Activated CD4-positive, alpha-beta memory T cell treated with anti-CD3 and anti-CD28 coated beads for 36 hours (primary cell): ENCODE data around the gene TNFRSF13B. TPM values are rescaled to one million over a fixed set of nuclear protein-coding genes. Genes with fewer than 3 reads are reported as not detected.

Experiments
- CTCF ChIA-PET: fragments of 350-600 bp; sonication (Branson Sonifier 250); formaldehyde crosslinking; loops from one replicate; lab custom pipeline; 2021; ENCODE audit warnings: antibody characterized with exemption, inconsistent platforms; lab: Charles Lee
- POLR2A ChIA-PET: fragments of 350-600 bp; sonication (Branson Sonifier 250); formaldehyde crosslinking; loops from one replicate; lab custom pipeline; 2021; ENCODE audit warnings: antibody characterized with exemption; lab: Charles Lee
- DNase-seq: peaks from one replicate; pipeline ENCODE4 v3.0.0-alpha.2; 2020
- H3K27ac Mint-ChIP-seq: one replicate; pipeline ENCODE4 v1.8.0; 2021; ENCODE audit warnings: mixed read lengths
- H3K27me3 Mint-ChIP-seq: one replicate; pipeline ENCODE4 v1.8.0; 2021; ENCODE audit warnings: mixed read lengths
- H3K36me3 Mint-ChIP-seq: one replicate; pipeline ENCODE4 v1.8.0; 2021; ENCODE audit warnings: mixed read lengths
- H3K4me1 Mint-ChIP-seq: one replicate; pipeline ENCODE4 v1.8.0; 2021; ENCODE audit warnings: low read depth, mixed read lengths
- H3K4me3 Mint-ChIP-seq: one replicate; pipeline ENCODE4 v1.8.0; 2021; ENCODE audit warnings: mild to moderate bottlenecking, mixed read lengths
- H3K9me3 Mint-ChIP-seq: one replicate; pipeline ENCODE4 v1.8.0; 2021; ENCODE audit warnings: mixed read lengths
- intact Hi-C: fragments of 100-400 bp; cut with micrococcal nuclease; formaldehyde crosslinking; loops from one replicate; pipeline ENCODE4 v1.15.1; 2023
- total RNA-seq, 2 experiments: library from RNA; stranded (reverse); gene quantifications; one replicate each; pipeline ENCODE4 v1.2.3, GENCODE V29; 2021

Gene TNFRSF13B
- total RNA-seq, 2 experiments from 2014 or later, result not detected

DNA sequence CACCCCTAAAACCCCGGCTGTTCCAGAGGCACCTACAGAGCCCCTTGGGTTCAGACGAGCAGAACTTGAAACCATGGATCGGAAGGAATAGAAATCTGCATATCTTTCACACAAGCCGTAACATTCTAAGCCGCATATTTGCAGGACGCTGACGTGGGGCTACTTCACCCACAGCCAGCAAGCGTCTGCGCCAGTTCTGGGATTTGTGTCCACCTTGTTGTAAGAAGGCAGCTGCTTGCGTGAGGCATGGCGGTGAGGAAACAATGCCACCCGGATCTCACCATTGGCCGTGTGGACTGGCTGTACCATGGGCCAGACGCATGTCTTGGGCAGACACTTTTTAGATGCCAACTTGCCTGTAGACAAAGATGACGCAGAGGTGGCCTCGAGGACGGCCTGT, 34.5 kb downstream of the TNFRSF13B start:
- ChIA-PET CTCF (no interaction called here), POLR2A (no interaction called here)
- intact Hi-C loops, result no loop called here
- Mint-ChIP-seq H3K4me1 (no peaks in the 10 kb centered on the region), H3K36me3 (no peaks in the 10 kb centered on the region), H3K27ac (no peak overlapping the region), H3K9me3 (no peaks in the 10 kb centered on the region), H3K4me3 (no peak overlapping the region), H3K27me3 (no peaks in the 10 kb centered on the region)
- DNase-seq, result peak; percentile 3

- DNase-seq, result peak; percentile 4
- Mint-ChIP-seq H3K27ac (no peak overlapping the region), H3K9me3 (no peaks in the 10 kb centered on the region), H3K36me3 (no peaks in the 10 kb centered on the region), H3K27me3 (no peaks in the 10 kb centered on the region), H3K4me1 (no peaks in the 10 kb centered on the region), H3K4me3 (no peak overlapping the region)
- ChIA-PET CTCF (no interaction called here), POLR2A (no interaction called here)
- intact Hi-C loops, result no loop called here
Measured at GRCh38 chr17:16936536-16937310, 35.2 kb downstream of the TNFRSF13B start.

DNA sequence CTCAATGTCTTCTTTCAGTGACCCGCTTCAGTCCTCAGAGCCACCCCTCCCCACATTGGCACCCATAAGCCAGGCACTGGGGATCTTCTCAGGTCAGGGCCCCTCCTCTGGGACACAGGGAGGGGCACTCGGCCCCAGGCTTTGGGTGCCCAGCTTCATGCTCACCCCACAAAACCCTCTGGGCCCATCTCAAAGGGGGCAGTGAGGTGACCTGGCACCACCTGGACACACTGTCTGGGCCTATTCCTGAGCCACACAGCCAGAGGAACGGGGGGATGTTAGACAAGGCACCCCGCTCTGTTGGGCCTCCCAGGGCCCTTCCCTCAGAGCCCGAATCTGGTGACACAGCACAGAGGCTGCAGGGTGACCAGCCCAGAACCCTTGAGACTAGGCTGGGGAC, 36.1 kb downstream of the TNFRSF13B start:
- Mint-ChIP-seq H3K27ac (no peak overlapping the region), H3K4me3 (no peak overlapping the region), H3K4me1 (no peaks in the 10 kb centered on the region), H3K36me3 (no peaks in the 10 kb centered on the region), H3K9me3 (no peaks in the 10 kb centered on the region), H3K27me3 (no peaks in the 10 kb centered on the region)
- intact Hi-C loops, result no loop called here
- DNase-seq, result peak; percentile 1
- ChIA-PET POLR2A (no interaction called here), CTCF (no interaction called here)

- H3K9me3 Mint-ChIP-seq, result no peaks in the 10 kb centered on the region
- intact Hi-C loops, result no loop called here
- H3K4me3 Mint-ChIP-seq, result no peak overlapping the region
- peak; percentile 5 for DNase-seq
- no peaks in the 10 kb centered on the region for H3K27me3 Mint-ChIP-seq
- CTCF ChIA-PET, result no interaction called here
- no peaks in the 10 kb centered on the region for H3K4me1 Mint-ChIP-seq
- no peaks in the 10 kb centered on the region for H3K36me3 Mint-ChIP-seq
- POLR2A ChIA-PET, result no interaction called here
- no peak overlapping the region for H3K27ac Mint-ChIP-seq
Measured at GRCh38 chr17:16935241-16935663, 36.7 kb downstream of the TNFRSF13B start.

GRCh38 chr17:16934836-16935235, 37.1 kb downstream of the TNFRSF13B start:
- no peak overlapping the region for H3K27ac Mint-ChIP-seq
- H3K36me3 Mint-ChIP-seq, result no peaks in the 10 kb centered on the region
- ChIA-PET POLR2A (no interaction called here), CTCF (no interaction called here)
- H3K4me3 Mint-ChIP-seq, result no peak overlapping the region
- no peaks in the 10 kb centered on the region for H3K4me1 Mint-ChIP-seq
- no peaks in the 10 kb centered on the region for H3K9me3 Mint-ChIP-seq
- no peaks in the 10 kb centered on the region for H3K27me3 Mint-ChIP-seq
- DNase-seq, result no peak
- intact Hi-C loops, result no loop called here

DNA sequence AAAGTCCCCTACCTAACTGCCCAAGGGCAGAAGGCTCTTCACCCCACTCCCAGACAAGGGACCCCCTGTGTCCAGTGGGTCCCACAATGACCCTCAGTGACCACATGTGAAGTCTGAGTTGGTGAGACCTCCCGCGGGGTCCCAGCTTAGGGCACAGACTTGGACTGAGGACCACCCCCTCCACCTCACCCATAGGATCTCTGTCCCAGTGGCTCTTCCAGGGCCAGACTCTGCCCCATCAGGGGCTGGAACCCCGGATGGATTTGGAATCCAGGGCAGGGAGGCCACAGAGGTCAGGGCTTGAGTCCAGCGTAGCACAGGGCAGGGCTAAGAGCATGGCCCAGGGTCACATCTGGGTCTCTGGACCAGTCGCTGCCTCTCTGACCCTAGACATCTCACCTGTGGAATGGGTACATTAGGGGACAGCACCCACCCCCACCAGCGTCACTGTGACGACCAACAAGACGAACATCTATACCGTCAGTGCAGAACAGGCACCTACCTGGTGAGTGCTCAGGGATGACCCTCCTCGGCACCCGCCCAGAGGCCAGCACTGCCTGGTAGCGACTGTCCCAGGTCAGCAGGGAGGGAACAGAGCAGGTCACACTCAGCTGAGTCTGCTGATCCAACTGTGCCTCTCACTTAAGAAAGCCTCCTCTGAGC, 37.7 kb downstream of the TNFRSF13B start:
- no peak for DNase-seq
- no peaks in the 10 kb centered on the region for H3K4me1 Mint-ChIP-seq
- CTCF ChIA-PET, result no interaction called here
- no peaks in the 10 kb centered on the region for H3K27me3 Mint-ChIP-seq
- H3K36me3 Mint-ChIP-seq, result no peaks in the 10 kb centered on the region
- H3K9me3 Mint-ChIP-seq, result no peaks in the 10 kb centered on the region
- no peak overlapping the region for H3K27ac Mint-ChIP-seq
- H3K4me3 Mint-ChIP-seq, result no peak overlapping the region
- intact Hi-C loops, result no loop called here
- POLR2A ChIA-PET, result no interaction called here

GRCh38 chr17:16933317-16934132, 38.4 kb downstream of the TNFRSF13B start:
- intact Hi-C loops, result no loop called here

DNA sequence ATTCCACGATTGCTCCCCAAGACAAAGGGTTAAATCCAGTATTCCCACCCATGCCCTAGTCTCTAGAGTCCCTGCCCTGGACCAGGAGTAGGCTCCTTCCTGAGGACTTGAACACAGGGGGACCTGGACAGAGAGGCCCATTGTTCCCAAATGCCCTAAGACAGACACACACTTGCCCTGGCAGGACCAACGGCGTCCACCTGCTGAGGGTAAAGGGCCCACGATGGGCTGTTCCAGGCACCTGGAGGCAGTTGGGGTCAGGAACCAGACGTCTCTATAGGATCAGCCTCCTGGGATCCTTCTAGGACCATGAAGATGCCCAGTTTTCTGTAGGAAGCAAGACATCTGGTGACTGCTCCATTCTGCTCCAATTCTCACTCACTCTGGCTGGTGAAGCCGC, 39.3 kb downstream of the TNFRSF13B start:
- Mint-ChIP-seq H3K36me3 (no peaks in the 10 kb centered on the region), H3K9me3 (no peaks in the 10 kb centered on the region), H3K27me3 (no peaks in the 10 kb centered on the region), H3K27ac (no peak overlapping the region), H3K4me1 (no peaks in the 10 kb centered on the region), H3K4me3 (no peak overlapping the region)
- intact Hi-C loops, result no loop called here
- CTCF ChIA-PET, result interaction anchor here (0.7 kb wide), 1 partner anchor 59 kb away, joined by 3 read pairs; no protein-coding TSS in a partner anchor
- POLR2A ChIA-PET, result no interaction called here
- DNase-seq, result no peak

More at GRCh38 chr17:16933317-16934132, 38.4 kb downstream of the TNFRSF13B start:
- Mint-ChIP-seq H3K4me3 (no peak overlapping the region), H3K36me3 (no peaks in the 10 kb centered on the region), H3K27ac (no peak overlapping the region), H3K4me1 (no peaks in the 10 kb centered on the region), H3K9me3 (no peaks in the 10 kb centered on the region), H3K27me3 (no peaks in the 10 kb centered on the region)
- ChIA-PET POLR2A (no interaction called here), CTCF (no interaction called here)
- no peak for DNase-seq

- H3K27me3 Mint-ChIP-seq, result no peaks in the 10 kb centered on the region
- POLR2A ChIA-PET, result no interaction called here
Measured at GRCh38 chr17:16932156-16932555, 39.8 kb downstream of the TNFRSF13B start.

DNA sequence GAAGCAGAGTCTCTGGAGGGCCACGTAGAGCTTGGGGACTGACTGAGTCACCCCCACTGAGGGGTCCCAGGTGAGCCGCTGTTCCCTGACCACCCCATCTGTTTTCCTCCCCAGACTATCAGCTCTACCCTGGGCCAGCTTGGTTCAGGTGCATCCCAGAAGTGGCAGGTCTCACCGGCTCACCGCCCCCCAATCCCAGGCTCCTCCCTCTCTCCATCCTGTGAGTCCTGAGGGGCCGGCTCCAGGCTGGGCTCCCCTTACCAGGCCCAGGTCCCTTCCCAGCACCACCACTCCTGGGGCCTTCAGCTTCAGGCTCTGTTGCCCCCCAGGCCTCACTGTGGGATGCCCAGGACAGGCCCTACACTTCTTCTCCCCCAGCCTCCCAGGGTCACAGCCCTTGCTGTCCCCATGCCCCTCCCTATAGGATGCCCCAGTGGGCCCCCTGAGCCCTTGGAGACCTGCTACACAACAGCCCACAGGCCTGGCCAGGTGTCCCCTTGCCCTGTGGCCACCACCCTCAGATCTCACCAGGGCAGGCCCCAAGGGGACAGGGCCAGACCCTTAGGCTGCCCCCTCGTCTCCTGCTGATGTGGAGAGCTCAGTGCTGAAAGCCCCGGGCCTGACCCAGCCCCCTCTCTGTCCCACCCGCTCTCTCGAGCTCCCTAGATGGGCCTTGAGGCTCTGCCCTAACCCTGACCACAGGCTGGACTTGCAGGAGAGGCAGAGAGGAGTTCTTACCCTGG, 40.4 kb downstream of the TNFRSF13B start:
- H3K4me1 Mint-ChIP-seq, result no peaks in the 10 kb centered on the region
- no peak for DNase-seq
- no peak overlapping the region for H3K4me3 Mint-ChIP-seq
- POLR2A ChIA-PET, result no interaction called here
- intact Hi-C loops, result no loop called here
- no peaks in the 10 kb centered on the region for H3K27me3 Mint-ChIP-seq
- CTCF ChIA-PET, result interaction anchor here (0.8 kb wide), 1 partner anchor 60 kb away, joined by 4 read pairs; no protein-coding TSS in a partner anchor
- H3K27ac Mint-ChIP-seq, result no peak overlapping the region
- no peaks in the 10 kb centered on the region for H3K9me3 Mint-ChIP-seq
- no peaks in the 10 kb centered on the region for H3K36me3 Mint-ChIP-seq

More at GRCh38 chr17:16932156-16932555, 39.8 kb downstream of the TNFRSF13B start:
- Mint-ChIP-seq H3K4me3 (no peak overlapping the region), H3K27ac (no peak overlapping the region), H3K9me3 (no peaks in the 10 kb centered on the region), H3K36me3 (no peaks in the 10 kb centered on the region), H3K4me1 (no peaks in the 10 kb centered on the region)
- DNase-seq, result no peak
- CTCF ChIA-PET, result interaction anchor here (0.7 to 0.8 kb wide), 2 partner anchors 59 to 60 kb away, joined by 3 to 4 read pairs; no protein-coding TSS in a partner anchor
- intact Hi-C loops, result no loop called here

DNA sequence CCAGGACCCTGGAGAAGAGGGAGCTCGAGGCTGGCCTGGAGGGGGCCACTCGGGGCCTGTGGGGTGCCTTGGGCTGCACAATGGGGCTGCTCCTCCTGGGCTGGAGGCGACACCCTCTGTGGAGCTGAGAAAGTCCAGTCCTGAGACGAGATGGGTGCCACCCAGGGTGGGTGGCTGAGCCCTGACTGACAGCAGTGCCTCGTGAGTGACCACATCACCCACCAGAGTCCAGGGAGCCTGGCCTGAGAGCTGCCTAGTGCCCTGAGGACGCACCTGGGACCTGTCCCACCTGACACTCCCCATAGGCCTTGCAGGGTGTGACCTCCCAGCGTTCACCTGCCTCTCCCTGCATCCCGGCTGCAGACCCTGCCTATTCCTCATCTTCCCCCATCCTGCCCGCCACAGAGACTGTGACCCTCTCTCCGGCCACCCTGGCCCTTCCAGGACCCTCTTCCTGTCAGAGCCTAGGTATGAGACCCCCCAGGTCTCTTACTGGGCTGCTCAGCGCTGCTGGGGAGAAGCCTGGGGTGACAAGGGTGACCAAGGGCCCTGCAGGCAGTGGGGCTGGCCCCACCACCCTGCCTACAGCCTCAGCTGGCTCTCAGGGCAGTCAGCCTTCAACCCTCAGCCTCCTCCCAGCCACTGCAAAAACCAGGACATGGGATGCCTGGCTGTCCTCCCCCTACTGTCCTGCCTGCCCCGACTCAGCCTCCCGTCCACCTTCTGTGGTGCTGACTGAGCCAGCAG, 41.2 kb downstream of the TNFRSF13B start:
- Mint-ChIP-seq H3K36me3 (no peaks in the 10 kb centered on the region), H3K4me1 (no peaks in the 10 kb centered on the region), H3K4me3 (no peak overlapping the region), H3K27me3 (no peaks in the 10 kb centered on the region), H3K9me3 (no peaks in the 10 kb centered on the region), H3K27ac (no peak overlapping the region)
- ChIA-PET POLR2A (no interaction called here), CTCF (interaction anchor here (0.6 kb wide), 1 partner anchor 690 kb away, joined by 3 read pairs; no protein-coding TSS in a partner anchor)
- intact Hi-C loops, result no loop called here
- DNase-seq, result no peak
